Measurements from ENCODE around the gene MRTFB.
A peak's percentile ranks its signal among the peaks of the same experiment; 100 is the strongest.

MRTFB gene

DNA sequence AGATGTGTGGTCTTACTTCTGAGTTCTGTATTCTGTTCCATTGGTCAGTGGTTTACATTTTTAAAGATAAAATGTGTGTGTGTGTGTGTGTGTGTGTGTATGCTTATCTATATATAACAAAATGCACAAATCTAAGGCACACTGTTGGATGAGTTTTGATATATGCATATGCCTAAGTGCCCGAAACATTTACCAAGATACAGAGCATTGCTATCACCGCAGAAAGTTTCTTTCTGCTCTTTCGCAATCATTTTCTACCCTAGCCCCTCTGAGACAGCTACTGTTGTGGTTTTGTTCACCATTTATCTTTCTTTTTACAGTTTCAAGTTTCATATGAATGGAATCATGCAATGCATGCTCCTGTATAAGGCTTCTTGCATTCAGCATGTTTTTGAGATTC, 97.0 kb downstream of the MRTFB start:
- Histone ChIP-seq H3K27ac (ENCODE audit: low read length) (no peak overlapping the region), H3K36me3 (ENCODE audit: insufficient read depth, low read length) (no peaks in the 10 kb centered on the region), H2AFZ (ENCODE audit: low read depth, low read length) (no peak overlapping the region), H3K27me3 (ENCODE audit: insufficient read depth, low read length, poor library complexity) (no peaks in the 10 kb centered on the region), H3K4me2 (ENCODE audit: insufficient read depth, low read length) (no peak overlapping the region), H3K9me3 (ENCODE audit: insufficient read depth, low read length, severe bottlenecking) (no peaks in the 10 kb centered on the region), H3K9ac (ENCODE audit: low read depth, low read length) (no peak overlapping the region), H3K79me2 (ENCODE audit: insufficient read depth, low read length) (no peaks in the 10 kb centered on the region), H3K4me3 (ENCODE audit: low read depth in 1 of 2, low read length in 2 of 2) (no peak overlapping the region), H3K4me1 (ENCODE audit: insufficient read depth, low read length) (no peaks in the 10 kb centered on the region), H4K20me1 (ENCODE audit: insufficient read depth, low read length) (no peaks in the 10 kb centered on the region)
- ATAC-seq (ENCODE audit: insufficient read depth, low read depth) (peak; percentile 44; the same call in 1 of the 3 replicates), DNase-seq (no peak)
- TF ChIP-seq, protein P1, sequence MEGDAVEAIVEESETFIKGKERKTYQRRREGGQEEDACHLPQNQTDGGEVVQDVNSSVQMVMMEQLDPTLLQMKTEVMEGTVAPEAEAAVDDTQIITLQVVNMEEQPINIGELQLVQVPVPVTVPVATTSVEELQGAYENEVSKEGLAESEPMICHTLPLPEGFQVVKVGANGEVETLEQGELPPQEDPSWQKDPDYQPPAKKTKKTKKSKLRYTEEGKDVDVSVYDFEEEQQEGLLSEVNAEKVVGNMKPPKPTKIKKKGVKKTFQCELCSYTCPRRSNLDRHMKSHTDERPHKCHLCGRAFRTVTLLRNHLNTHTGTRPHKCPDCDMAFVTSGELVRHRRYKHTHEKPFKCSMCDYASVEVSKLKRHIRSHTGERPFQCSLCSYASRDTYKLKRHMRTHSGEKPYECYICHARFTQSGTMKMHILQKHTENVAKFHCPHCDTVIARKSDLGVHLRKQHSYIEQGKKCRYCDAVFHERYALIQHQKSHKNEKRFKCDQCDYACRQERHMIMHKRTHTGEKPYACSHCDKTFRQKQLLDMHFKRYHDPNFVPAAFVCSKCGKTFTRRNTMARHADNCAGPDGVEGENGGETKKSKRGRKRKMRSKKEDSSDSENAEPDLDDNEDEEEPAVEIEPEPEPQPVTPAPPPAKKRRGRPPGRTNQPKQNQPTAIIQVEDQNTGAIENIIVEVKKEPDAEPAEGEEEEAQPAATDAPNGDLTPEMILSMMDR (IDR thresholded peaks at IDR 0.05; ENCODE audit: borderline replicate concordance, extremely low read depth, low read length, poor library complexity, severe bottlenecking) = no peak
- TF ChIP-seq EZH2 (IDR thresholded peaks at IDR 0.05; ENCODE audit: borderline replicate concordance, low read depth, low read length, severe bottlenecking) = no peak

DNA sequence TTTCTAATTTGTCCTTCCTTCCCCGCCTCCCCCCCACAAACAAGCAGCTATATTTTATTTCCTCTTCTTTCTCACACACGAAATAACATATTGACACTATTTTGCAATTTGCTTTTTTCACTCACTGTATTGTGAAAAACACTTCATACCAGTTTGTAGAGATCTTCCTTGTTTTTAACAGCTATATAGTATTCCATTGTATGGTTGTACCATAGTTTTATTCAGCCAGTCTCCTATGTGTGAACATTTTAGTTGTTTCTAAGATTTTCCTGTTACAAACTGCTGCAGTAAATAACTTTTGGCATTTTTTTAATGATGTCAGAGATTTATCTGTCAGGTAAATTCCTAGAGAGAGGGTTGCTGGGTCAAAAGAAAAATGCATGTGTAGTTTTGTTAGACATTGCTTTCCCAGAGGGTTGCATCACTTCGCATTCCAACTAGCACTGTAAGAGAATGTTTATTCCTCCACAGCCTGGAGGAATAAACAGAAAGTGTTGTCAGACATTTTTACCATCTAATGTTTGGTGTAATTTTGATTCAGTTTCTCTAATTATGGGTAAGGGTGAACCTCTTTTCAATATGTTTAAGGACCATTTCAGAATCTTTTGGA, 101.2 kb downstream of the MRTFB start:
- Histone ChIP-seq H3K9ac (ENCODE audit: low read depth, low read length) (no peak overlapping the region), H3K36me3 (ENCODE audit: insufficient read depth, low read length) (no peaks in the 10 kb centered on the region), H3K4me1 (ENCODE audit: insufficient read depth, low read length) (no peaks in the 10 kb centered on the region), H3K4me2 (ENCODE audit: insufficient read depth, low read length) (no peak overlapping the region), H3K79me2 (ENCODE audit: insufficient read depth, low read length) (no peaks in the 10 kb centered on the region), H3K4me3 (ENCODE audit: low read depth in 1 of 2, low read length in 2 of 2) (no peak overlapping the region), H4K20me1 (ENCODE audit: insufficient read depth, low read length) (no peaks in the 10 kb centered on the region), H2AFZ (ENCODE audit: low read depth, low read length) (no peak overlapping the region), H3K27ac (ENCODE audit: low read length) (no peak overlapping the region), H3K27me3 (ENCODE audit: insufficient read depth, low read length, poor library complexity) (no peaks in the 10 kb centered on the region), H3K9me3 (ENCODE audit: insufficient read depth, low read length, severe bottlenecking) (no peaks in the 10 kb centered on the region)
- no peak for ATAC-seq (ENCODE audit: insufficient read depth, low read depth)
- no peak for DNase-seq
- no peak for TF ChIP-seq EZH2 (IDR thresholded peaks at IDR 0.05; ENCODE audit: borderline replicate concordance, low read depth, low read length, severe bottlenecking)
- TF ChIP-seq, protein P1 (IDR thresholded peaks at IDR 0.05; ENCODE audit: borderline replicate concordance, extremely low read depth, low read length, poor library complexity, severe bottlenecking) = no peak

DNA sequence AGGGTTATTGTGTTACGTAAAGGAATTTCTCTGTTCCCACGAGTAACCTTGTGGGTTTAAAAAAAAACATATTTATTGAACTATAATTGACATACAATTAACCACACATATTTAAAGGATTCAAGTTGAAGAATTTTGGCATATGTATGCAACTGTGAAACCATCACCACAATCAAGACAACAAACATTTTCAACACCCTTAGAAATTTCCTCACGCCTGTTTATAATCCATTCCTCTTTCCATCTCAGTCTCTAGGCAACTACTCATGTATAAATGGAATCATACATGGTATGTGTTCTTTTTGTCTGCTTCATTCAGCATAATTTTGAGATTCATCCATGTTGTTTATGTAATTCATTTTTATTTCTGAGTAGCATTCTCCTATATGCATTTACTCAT, 104.0 kb downstream of the MRTFB start:
- Histone ChIP-seq H4K20me1 (ENCODE audit: insufficient read depth, low read length) (no peaks in the 10 kb centered on the region), H3K4me2 (ENCODE audit: insufficient read depth, low read length) (no peak overlapping the region), H3K36me3 (ENCODE audit: insufficient read depth, low read length) (no peaks in the 10 kb centered on the region), H3K27me3 (ENCODE audit: insufficient read depth, low read length, poor library complexity) (no peaks in the 10 kb centered on the region), H3K4me1 (ENCODE audit: insufficient read depth, low read length) (no peaks in the 10 kb centered on the region), H3K9me3 (ENCODE audit: insufficient read depth, low read length, severe bottlenecking) (no peaks in the 10 kb centered on the region), H3K9ac (ENCODE audit: low read depth, low read length) (no peak overlapping the region), H3K79me2 (ENCODE audit: insufficient read depth, low read length) (no peaks in the 10 kb centered on the region), H2AFZ (ENCODE audit: low read depth, low read length) (no peak overlapping the region), H3K27ac (ENCODE audit: low read length) (no peak overlapping the region), H3K4me3 (ENCODE audit: low read depth in 1 of 2, low read length in 2 of 2) (no peak overlapping the region)
- TF ChIP-seq EZH2 (IDR thresholded peaks at IDR 0.05; ENCODE audit: borderline replicate concordance, low read depth, low read length, severe bottlenecking) = no peak
- TF ChIP-seq, protein P1 (IDR thresholded peaks at IDR 0.05; ENCODE audit: borderline replicate concordance, extremely low read depth, low read length, poor library complexity, severe bottlenecking) = no peak
- ATAC-seq (ENCODE audit: insufficient read depth, low read depth) (no peak), DNase-seq (no peak)
